A673 (cell line): ENCODE measurements around the gene DIP2C.

ENCODE experiments used
- EZH2 ChIP-seq: fragments of 200-600 bp; sonication (generic); IDR thresholded peaks from 2 replicates; pipeline ENCODE4 v1.6.1; 2017; ENCODE audit warnings: borderline replicate concordance, low read depth, mild to moderate bottlenecking, mixed read lengths, antibody characterized with exemption, low read length; ENCODE audit not compliant: poor library complexity, severe bottlenecking
- TF ChIP-seq, protein P1 (sequence below): fragments of 300-800, 200-600 bp; sonication (generic); conservative IDR thresholded peaks from 2 replicates; pipeline ENCODE4 v1.5.1; 2017; ENCODE audit warnings: low read depth, mild to moderate bottlenecking, antibody characterized with exemption, low read length, moderate library complexity, mixed read lengths

DNA sequence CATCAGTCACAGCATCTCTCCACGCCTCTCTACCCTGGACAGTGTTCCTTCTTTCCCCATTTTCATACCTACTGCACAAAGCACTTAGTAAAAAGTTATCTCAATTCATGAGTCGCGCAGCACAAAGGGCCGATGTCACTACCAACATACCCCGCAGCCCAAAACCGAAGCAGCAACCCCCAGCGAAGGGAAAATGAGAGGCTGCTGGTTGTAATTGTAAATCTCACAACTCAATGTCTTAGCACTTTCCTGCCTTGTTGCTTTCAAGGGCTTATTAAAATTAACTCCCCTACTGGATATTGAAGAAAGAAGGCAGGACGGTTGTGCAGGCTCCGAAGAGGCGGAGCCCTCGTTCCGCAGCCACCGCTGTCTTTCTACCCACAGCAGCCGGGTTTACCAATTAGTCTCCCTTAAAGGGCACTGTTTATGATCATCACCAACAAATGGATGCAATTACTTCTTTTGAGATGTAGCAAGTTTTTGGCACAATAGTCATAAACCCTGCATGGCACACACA, 6.5 kb downstream of the DIP2C start:
- TF ChIP-seq, protein P1, sequence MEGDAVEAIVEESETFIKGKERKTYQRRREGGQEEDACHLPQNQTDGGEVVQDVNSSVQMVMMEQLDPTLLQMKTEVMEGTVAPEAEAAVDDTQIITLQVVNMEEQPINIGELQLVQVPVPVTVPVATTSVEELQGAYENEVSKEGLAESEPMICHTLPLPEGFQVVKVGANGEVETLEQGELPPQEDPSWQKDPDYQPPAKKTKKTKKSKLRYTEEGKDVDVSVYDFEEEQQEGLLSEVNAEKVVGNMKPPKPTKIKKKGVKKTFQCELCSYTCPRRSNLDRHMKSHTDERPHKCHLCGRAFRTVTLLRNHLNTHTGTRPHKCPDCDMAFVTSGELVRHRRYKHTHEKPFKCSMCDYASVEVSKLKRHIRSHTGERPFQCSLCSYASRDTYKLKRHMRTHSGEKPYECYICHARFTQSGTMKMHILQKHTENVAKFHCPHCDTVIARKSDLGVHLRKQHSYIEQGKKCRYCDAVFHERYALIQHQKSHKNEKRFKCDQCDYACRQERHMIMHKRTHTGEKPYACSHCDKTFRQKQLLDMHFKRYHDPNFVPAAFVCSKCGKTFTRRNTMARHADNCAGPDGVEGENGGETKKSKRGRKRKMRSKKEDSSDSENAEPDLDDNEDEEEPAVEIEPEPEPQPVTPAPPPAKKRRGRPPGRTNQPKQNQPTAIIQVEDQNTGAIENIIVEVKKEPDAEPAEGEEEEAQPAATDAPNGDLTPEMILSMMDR = no peak
- no peak for TF ChIP-seq EZH2
